HG03025 (cell line): ENCODE results near the gene TBC1D22A.

Source experiments
- ATAC-seq: cut with Tn5 transposase; IDR thresholded peaks from one replicate; pipeline ENCODE4 v1.9.1; 2021; ENCODE audit warnings: mild to moderate bottlenecking, moderate library complexity; ENCODE audit not compliant: unreplicated experiment, low FRiP score

The TBC1D22A gene

GRCh38 chr22:47209547-47210023, 447.1 kb downstream of the TBC1D22A start:
- ATAC-seq = no peak

GRCh38 chr22:47210112-47210657, 447.7 kb downstream of the TBC1D22A start:
- no peak for ATAC-seq

- no peak for ATAC-seq
Measured at GRCh38 chr22:47210686-47211085, 448.2 kb downstream of the TBC1D22A start.

GRCh38 chr22:47213571-47214230, 451.3 kb downstream of the TBC1D22A start:
- no peak for ATAC-seq

- ATAC-seq = no peak
Measured at GRCh38 chr22:47215851-47216250, 453.4 kb downstream of the TBC1D22A start.

GRCh38 chr22:47218671-47219070, 456.2 kb downstream of the TBC1D22A start:
- no peak for ATAC-seq

GRCh38 chr22:47219789-47220188, 457.3 kb downstream of the TBC1D22A start:
- ATAC-seq = no peak

GRCh38 chr22:47220752-47221151, 458.3 kb downstream of the TBC1D22A start:
- ATAC-seq = no peak

- ATAC-seq = no peak
Measured at GRCh38 chr22:47221840-47222615, 459.6 kb downstream of the TBC1D22A start.
